ENCODE data around the gene FOXG1.

- TF ChIP-seq, protein P1, sequence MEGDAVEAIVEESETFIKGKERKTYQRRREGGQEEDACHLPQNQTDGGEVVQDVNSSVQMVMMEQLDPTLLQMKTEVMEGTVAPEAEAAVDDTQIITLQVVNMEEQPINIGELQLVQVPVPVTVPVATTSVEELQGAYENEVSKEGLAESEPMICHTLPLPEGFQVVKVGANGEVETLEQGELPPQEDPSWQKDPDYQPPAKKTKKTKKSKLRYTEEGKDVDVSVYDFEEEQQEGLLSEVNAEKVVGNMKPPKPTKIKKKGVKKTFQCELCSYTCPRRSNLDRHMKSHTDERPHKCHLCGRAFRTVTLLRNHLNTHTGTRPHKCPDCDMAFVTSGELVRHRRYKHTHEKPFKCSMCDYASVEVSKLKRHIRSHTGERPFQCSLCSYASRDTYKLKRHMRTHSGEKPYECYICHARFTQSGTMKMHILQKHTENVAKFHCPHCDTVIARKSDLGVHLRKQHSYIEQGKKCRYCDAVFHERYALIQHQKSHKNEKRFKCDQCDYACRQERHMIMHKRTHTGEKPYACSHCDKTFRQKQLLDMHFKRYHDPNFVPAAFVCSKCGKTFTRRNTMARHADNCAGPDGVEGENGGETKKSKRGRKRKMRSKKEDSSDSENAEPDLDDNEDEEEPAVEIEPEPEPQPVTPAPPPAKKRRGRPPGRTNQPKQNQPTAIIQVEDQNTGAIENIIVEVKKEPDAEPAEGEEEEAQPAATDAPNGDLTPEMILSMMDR (conservative IDR thresholded peaks at IDR 0.05 in 1 of 2, IDR thresholded peaks at IDR 0.05 in 1 of 2; ENCODE audit: extremely low read depth in 1 of 2, insufficient read depth in 1 of 2, low read depth in 1 of 2, low read length in 2 of 2), result no peak
- TF ChIP-seq EZH2 (IDR thresholded peaks at IDR 0.05; ENCODE audit: borderline replicate concordance, low read length), result peak; percentile 60
Observed at GRCh38 chr14:28773176-28773575, 6.6 kb downstream of the FOXG1 start.

Data from mammary epithelial cell (primary cell).